HCT116 (cell line): ENCODE data around the gene APBB2. TPM values are rescaled to one million over a fixed set of nuclear protein-coding genes. Genes with fewer than 3 reads are reported as not detected.

Experiments used
- ATAC-seq: fragments of 200-7000 bp; cut with Tn5 transposase; 2 replicates; pipeline ENCODE4 v1.9.1; 2020; ENCODE audit warnings: mild to moderate bottlenecking, moderate library complexity
- BruUV-seq: library from RNA; stranded (reverse); fragments of 400-500 nt; replicated peaks from 2 replicates; lab custom pipeline; 2021; lab: Mats Ljungman, UMichigan
- CTCF ChIA-PET: fragments of 300-600 bp; sonication (Branson Sonifier 250); formaldehyde crosslinking; loops from one replicate; lab custom pipeline; 2021; ENCODE audit warnings: antibody characterized with exemption; lab: Charles Lee
- POLR2A ChIA-PET: fragments of 300-600, 350-600 bp; sonication (Branson Sonifier 250); formaldehyde crosslinking; loops from one replicate; lab custom pipeline; 2021; ENCODE audit warnings: antibody characterized with exemption; lab: Charles Lee
- RAD21 ChIA-PET, 2 experiments: fragments of 300-600 bp; sonication (Branson Sonifier 250); formaldehyde crosslinking; loops; one replicate each; lab custom pipeline; 2023; ENCODE audit warnings: low total read pairs in 2 of 2; ENCODE audit not compliant: uncharacterized antibody in 2 of 2, unreplicated experiment in 2 of 2, low non-redundant PET in 1 of 2; lab: Charles Lee
- DNase-seq: peaks from one replicate; pipeline ENCODE4 v3.0.0-alpha.2; 2010; ENCODE audit warnings: low read depth, low spot score
- H2AFZ ChIP-seq: fragments of 200-600 bp; shearing (Covaris generic), sonication (generic); 2 replicates; pipeline ENCODE4 v1.6.1; 2017; ENCODE audit warnings: low read depth, mixed run types, mixed read lengths, antibody characterized with exemption, low read length; ENCODE audit not compliant: poor library complexity, severe bottlenecking
- H3K27ac ChIP-seq: 2 replicates; pipeline ENCODE4 v1.5.1; 2012; ENCODE audit warnings: low read depth, low read length
- H3K27me3 ChIP-seq: fragments of 200-600 bp; sonication (generic); 2 replicates; pipeline ENCODE4 v1.6.1; 2016; ENCODE audit warnings: mixed run types, low read length, mixed read lengths; ENCODE audit not compliant: insufficient read depth
- H3K36me3 ChIP-seq, 2 experiments: fragments of 200-500 bp in 1 of 2; fragments of 200-600 bp in 1 of 2; sonication (Bioruptor generic) in 1 of 2; sonication (generic) in 1 of 2; 2 replicates each; pipeline versions ENCODE4 v1.5.1 to v1.6.1; 2014 to 2016; ENCODE audit warnings: low read length in 2 of 2, inconsistent platforms in 1 of 2, mixed read lengths in 1 of 2, mixed run types in 1 of 2; ENCODE audit not compliant: insufficient read depth in 2 of 2, control insufficient read depth in 1 of 2
- H3K4me1 ChIP-seq, 2 experiments: fragments of 200-600 bp in 1 of 2; sonication (generic) in 1 of 2; 2 replicates each; pipeline versions ENCODE4 v1.5.1 to v1.6.1; 2012 to 2017; ENCODE audit warnings: low read length in 2 of 2, inconsistent platforms in 1 of 2, mild to moderate bottlenecking in 1 of 2, mixed read lengths in 1 of 2, mixed run types in 1 of 2, moderate library complexity in 1 of 2; ENCODE audit not compliant: insufficient read depth in 2 of 2, control insufficient read depth in 1 of 2
- H3K4me2 ChIP-seq: fragments of 200-600 bp; sonication (generic); 2 replicates; pipeline ENCODE4 v1.6.1; 2017; ENCODE audit warnings: mixed run types, low read length, mixed read lengths
- H3K4me3 ChIP-seq, 2 experiments: fragments of 200-600 bp in 1 of 2; sonication (generic) in 1 of 2; replicated peaks in 1 of 2; 2 replicates each; pipeline ENCODE4 v1.5.1; 2011 to 2016; ENCODE audit warnings: low read length in 2 of 2, control low read depth in 1 of 2, low read depth in 1 of 2, mild to moderate bottlenecking in 1 of 2, mixed read lengths in 1 of 2, mixed run types in 1 of 2
- H3K79me2 ChIP-seq: fragments of 200-600 bp; sonication (generic); 2 replicates; pipeline ENCODE4 v1.6.1; 2017; ENCODE audit warnings: mild to moderate bottlenecking, mixed run types, low read length, moderate library complexity, mixed read lengths; ENCODE audit not compliant: insufficient read depth
- H3K9ac ChIP-seq: fragments of 200-600 bp; sonication (generic); 2 replicates; pipeline ENCODE4 v1.6.1; 2016; ENCODE audit warnings: low read length, mixed read lengths
- H3K9me2 ChIP-seq: fragments of 200-600 bp; sonication (generic), shearing (Covaris generic); 2 replicates; pipeline ENCODE4 v1.6.1; 2017; ENCODE audit warnings: mixed run types, mild to moderate bottlenecking, moderate library complexity; ENCODE audit not compliant: insufficient read depth
- H3K9me3 ChIP-seq, 2 experiments: fragments of 200-500 bp in 1 of 2; fragments of 200-600 bp in 1 of 2; sonication (Bioruptor generic) in 1 of 2; sonication (generic) in 1 of 2; 2 replicates each; pipeline ENCODE4 v1.6.1; 2014 to 2017; ENCODE audit warnings: low read length in 2 of 2, mixed read lengths in 2 of 2, inconsistent platforms in 1 of 2, low read depth in 1 of 2, mild to moderate bottlenecking in 1 of 2, mixed run types in 1 of 2, moderate library complexity in 1 of 2; ENCODE audit not compliant: control insufficient read depth in 1 of 2, insufficient read depth in 1 of 2
- H4K20me1 ChIP-seq: fragments of 200-600 bp; sonication (generic), shearing (Covaris generic); 2 replicates; pipeline ENCODE4 v1.6.1; 2017; ENCODE audit warnings: mixed run types, mild to moderate bottlenecking, moderate library complexity; ENCODE audit not compliant: insufficient read depth
- EZH2 ChIP-seq: fragments of 200-600 bp; sonication (generic); IDR thresholded peaks from 2 replicates; pipeline ENCODE4 v1.6.1; 2017; ENCODE audit warnings: antibody characterized with exemption, mixed run types
- EZH2phosphoT487 ChIP-seq: fragments of 200-600 bp; IDR thresholded peaks from 2 replicates; pipeline ENCODE4 v1.6.1; 2018; ENCODE audit warnings: antibody characterized with exemption, borderline replicate concordance
- POLR2A ChIP-seq: IDR thresholded peaks from 2 replicates; pipeline ENCODE4 v1.7.0; 2011; ENCODE audit warnings: borderline replicate concordance; ENCODE audit not compliant: insufficient read depth, insufficient read length; ENCODE audit errors: extremely low read depth
- RAD21 ChIP-seq: IDR thresholded peaks from 2 replicates; pipeline ENCODE4 v1.6.1; 2012; ENCODE audit warnings: low read depth, mild to moderate bottlenecking
- intact Hi-C: fragments of 100-400 bp; cut with micrococcal nuclease; formaldehyde crosslinking; loops from 2 replicates; pipeline ENCODE4 v1.10.0; 2022
- total RNA-seq: library from RNA; stranded (reverse); gene quantifications from one replicate; pipeline ENCODE4 v1.2.1, GENCODE V29; 2021; ENCODE audit not compliant: unreplicated experiment

Gene APBB2
- total RNA-seq, 1 experiment from 2014 or later, result 72.5 TPM

DNA sequence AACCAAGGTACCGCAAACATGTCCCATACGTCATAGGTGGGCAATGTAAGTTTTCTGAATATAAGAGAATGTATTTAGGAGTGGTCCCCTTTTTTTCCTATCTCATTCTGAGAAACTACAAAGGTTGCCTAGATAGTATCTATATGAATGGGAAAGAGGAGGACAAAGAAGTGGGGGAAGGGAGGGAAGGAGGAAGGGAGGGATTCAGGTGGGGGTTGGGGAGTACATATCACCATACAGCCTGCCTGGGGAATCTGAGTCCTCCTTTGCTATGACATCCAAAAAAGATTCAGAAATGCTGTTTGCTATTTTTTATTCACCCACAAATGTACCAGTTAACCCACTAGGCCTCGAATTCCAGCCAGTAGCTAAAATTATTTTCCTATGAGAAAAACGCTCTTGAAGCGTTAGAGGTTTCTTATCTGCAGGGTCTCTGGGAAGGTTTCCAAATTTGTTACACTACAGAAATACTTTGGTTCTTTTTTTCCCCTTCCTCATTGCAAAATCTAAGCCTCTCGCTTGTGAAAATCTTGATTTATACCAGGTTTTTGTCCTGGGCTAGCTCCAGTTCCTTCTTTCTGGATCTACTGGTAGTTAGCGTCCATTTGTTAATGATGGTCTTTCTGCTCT, 251.7 kb downstream of the APBB2 start:
- DNase-seq, result no peak
- Histone ChIP-seq H3K27ac (no peak overlapping the region), H3K4me1 (no peaks in the 10 kb centered on the region), H3K36me3 (no peaks in the 10 kb centered on the region), H4K20me1 (no peaks in the 10 kb centered on the region), H3K9ac (no peak overlapping the region), H2AFZ (no peak overlapping the region), H3K4me3 (no peak overlapping the region), H3K4me2 (no peak overlapping the region)
- no TSS peak for BruUV-seq
- CTCF ChIA-PET, result no interaction called here
- POLR2A ChIA-PET, result no interaction called here
- TF ChIP-seq EZH2, result no peak
- no peak for TF ChIP-seq POLR2A
- TF ChIP-seq, all 23 proteins: peak for 0
- Histone ChIP-seq H3K27me3 (no peaks in the 10 kb centered on the region), H3K9me2 (no peaks in the 10 kb centered on the region), H3K9me3 (0 out of 4 replicates have a peak, but pooled peaks cover 0 to 3% of the 10 kb centered on the region in 2 experiments), H3K79me2 (no peaks in the 10 kb centered on the region; the same call in none of the 2 replicates)
- RAD21 ChIA-PET, result no interaction called here
- intact Hi-C loops, result no loop called here
- ATAC-seq, result no peak

DNA sequence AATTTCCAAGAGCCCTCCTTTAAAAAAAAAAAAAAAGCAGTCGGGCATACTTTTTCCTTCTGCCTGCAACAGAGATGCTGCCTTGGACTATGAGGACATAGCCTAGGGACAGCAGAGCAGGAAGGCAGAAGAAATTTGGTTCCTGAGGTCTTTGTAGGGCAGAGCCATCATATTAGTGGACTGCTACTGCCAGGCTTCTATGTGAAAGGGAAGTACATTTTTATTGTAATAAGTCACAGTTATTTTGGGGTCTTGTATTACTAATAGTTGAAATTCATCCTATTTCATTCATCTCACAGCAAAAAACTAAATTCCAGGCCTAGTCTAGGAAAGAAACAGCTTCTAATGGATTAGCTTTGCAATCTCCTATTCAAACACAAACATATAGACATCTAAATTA, 253.4 kb downstream of the APBB2 start:
- RAD21 ChIA-PET, result no interaction called here
- H3K4me1 ChIP-seq, result no peaks in the 10 kb centered on the region
- no peaks in the 10 kb centered on the region for H3K36me3 ChIP-seq
- H3K27ac ChIP-seq, result no peak overlapping the region
- CTCF ChIA-PET, result no interaction called here
- BruUV-seq, result no TSS peak
- ATAC-seq, result no peak
- H3K27me3 ChIP-seq, result no peaks in the 10 kb centered on the region
- no peaks in the 10 kb centered on the region for H4K20me1 ChIP-seq
- 0 out of 4 replicates have a peak, but pooled peaks cover 0 to 3% of the 10 kb centered on the region in 2 experiments for H3K9me3 ChIP-seq
- no peak overlapping the region for H2AFZ ChIP-seq
- DNase-seq, result no peak
- H3K79me2 ChIP-seq, result no peaks in the 10 kb centered on the region; the same call in none of the 2 replicates
- TF ChIP-seq RAD21, result no peak
- no peak for TF ChIP-seq EZH2phosphoT487
- no peak overlapping the region for H3K4me2 ChIP-seq
- intact Hi-C loops, result no loop called here
- H3K9ac ChIP-seq, result no peak overlapping the region
- H3K4me3 ChIP-seq, result no peak overlapping the region
- no peaks in the 10 kb centered on the region for H3K9me2 ChIP-seq
- POLR2A ChIA-PET, result no interaction called here
